ENCODE results near the gene FILIP1. TPM values are rescaled to one million over a fixed set of nuclear protein-coding genes. Genes with fewer than 3 reads are reported as not detected.

The FILIP1 gene
- polyA plus RNA-seq, 1 of the 3 experiments (the other 2 are of a cell fraction) = 0.03 TPM

DNA sequence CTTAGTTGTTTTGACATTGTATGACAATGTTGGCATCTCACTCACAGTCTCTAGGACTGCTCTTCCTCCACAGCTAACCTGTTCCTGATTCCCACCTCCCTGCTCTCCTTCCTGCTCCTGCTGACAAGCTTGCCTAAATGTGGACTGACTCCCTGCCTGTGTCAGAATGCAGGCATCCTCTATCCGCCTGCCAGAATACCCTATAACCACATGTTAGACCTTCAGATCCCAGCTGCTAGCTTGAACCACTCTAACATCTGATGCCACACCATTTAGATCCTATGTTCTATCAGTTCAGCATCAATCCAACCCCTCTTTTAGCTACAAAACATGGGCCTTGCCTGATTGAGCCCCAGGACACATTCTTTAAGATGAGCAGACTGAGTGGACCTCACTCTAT is 12.2 kb downstream of the FILIP1 start (continued):
- TF ChIP-seq, protein P1, sequence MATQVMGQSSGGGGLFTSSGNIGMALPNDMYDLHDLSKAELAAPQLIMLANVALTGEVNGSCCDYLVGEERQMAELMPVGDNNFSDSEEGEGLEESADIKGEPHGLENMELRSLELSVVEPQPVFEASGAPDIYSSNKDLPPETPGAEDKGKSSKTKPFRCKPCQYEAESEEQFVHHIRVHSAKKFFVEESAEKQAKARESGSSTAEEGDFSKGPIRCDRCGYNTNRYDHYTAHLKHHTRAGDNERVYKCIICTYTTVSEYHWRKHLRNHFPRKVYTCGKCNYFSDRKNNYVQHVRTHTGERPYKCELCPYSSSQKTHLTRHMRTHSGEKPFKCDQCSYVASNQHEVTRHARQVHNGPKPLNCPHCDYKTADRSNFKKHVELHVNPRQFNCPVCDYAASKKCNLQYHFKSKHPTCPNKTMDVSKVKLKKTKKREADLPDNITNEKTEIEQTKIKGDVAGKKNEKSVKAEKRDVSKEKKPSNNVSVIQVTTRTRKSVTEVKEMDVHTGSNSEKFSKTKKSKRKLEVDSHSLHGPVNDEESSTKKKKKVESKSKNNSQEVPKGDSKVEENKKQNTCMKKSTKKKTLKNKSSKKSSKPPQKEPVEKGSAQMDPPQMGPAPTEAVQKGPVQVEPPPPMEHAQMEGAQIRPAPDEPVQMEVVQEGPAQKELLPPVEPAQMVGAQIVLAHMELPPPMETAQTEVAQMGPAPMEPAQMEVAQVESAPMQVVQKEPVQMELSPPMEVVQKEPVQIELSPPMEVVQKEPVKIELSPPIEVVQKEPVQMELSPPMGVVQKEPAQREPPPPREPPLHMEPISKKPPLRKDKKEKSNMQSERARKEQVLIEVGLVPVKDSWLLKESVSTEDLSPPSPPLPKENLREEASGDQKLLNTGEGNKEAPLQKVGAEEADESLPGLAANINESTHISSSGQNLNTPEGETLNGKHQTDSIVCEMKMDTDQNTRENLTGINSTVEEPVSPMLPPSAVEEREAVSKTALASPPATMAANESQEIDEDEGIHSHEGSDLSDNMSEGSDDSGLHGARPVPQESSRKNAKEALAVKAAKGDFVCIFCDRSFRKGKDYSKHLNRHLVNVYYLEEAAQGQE (IDR thresholded peaks at IDR 0.05; ENCODE audit: low read depth, low read length) = no peak
- TF ChIP-seq FOXM1 (IDR thresholded peaks at IDR 0.05; ENCODE audit: low read depth) (no peak), RCOR1 (IDR thresholded peaks at IDR 0.05; ENCODE audit: low read length) (no peak)

DNA sequence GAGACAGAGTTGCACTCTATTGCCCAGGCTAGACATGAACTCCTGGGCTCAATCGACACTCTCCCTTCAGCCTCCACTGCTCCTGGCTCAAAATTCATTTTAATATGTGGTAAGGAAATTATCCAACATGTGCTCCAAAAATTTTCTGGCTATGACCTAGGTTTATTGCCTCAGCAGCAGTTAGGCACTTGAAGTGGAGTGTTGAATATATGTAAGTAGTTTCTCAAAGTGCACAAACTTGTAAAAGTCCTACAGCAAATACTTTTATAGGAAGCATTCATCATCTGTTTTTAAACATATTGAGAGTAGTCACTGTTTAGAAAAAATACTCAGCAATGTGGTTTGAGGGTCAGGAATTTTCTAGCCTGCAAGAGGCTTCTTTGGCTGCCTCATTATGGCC is 13.2 kb downstream of the FILIP1 start:
- Histone ChIP-seq H3K9me3 (no peaks in the 10 kb centered on the region), H3F3A (replicated peaks; ENCODE audit: insufficient read depth) (no peaks in the 10 kb centered on the region), H4K20me1 (ENCODE audit: insufficient read depth) (no peaks in the 10 kb centered on the region), H3K9me2 (no peaks in the 10 kb centered on the region), H3K27ac (ENCODE audit: low read depth in 2 of 2, low read length in 1 of 2) (no peak overlapping the region), H3K36me3 (replicated peaks in 1 of 2; ENCODE audit: control insufficient read depth in 1 of 2, insufficient read depth in 2 of 2, low read length in 1 of 2) (no peaks in the 10 kb centered on the region), H3K4me1 (ENCODE audit: control insufficient read depth in 1 of 2, insufficient read depth in 2 of 2, low read depth in 1 of 2, low read length in 1 of 2) (no peaks in the 10 kb centered on the region), H3K4me2 (no peak overlapping the region), H3K79me2 (ENCODE audit: insufficient read depth) (no peaks in the 10 kb centered on the region), H3K4me3 (ENCODE audit: low read depth in 2 of 2, low read length in 1 of 2) (no peak overlapping the region), H3K9ac (no peak overlapping the region), H2AFZ (ENCODE audit: low read depth) (0 out of 2 replicates have a peak overlapping the region, but pooled peaks have one; percentile 8), H3K27me3 (ENCODE audit: insufficient read depth) (no peaks in the 10 kb centered on the region)
- DNase-seq = no peak
- ChIA-PET POLR2A (no interaction called here), CTCF (no interaction called here)
- WGBS (ENCODE audit: low lambda C conversion rate) = 70% methylated on average over 1 of the region's 1 CpG
- TF ChIP-seq RCOR1 (IDR thresholded peaks at IDR 0.05; ENCODE audit: low read length) = no peak

DNA sequence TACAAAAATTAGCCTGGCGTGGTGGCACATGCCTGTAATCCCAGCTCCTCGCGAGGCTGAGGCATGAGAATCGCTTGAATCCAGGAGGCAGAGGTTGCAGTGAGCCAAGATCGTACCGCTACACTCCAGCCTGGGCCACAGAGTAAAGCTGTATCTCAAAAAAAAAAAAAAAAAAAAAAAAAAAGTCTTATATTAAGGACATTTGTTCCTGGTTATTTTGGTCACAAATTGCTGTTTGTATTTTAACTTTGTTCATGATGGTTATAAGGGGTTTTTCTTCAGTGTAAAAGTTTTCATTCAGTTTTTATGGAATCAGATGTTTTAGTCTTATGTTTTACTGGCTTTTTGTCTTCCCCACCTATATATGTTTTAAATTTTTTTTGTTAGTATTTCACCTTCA is 13.9 kb downstream of the FILIP1 start:
- Histone ChIP-seq H3K4me1 (ENCODE audit: control insufficient read depth in 1 of 2, insufficient read depth in 2 of 2, low read depth in 1 of 2, low read length in 1 of 2) (no peaks in the 10 kb centered on the region), H3K79me2 (ENCODE audit: insufficient read depth) (no peaks in the 10 kb centered on the region), H3F3A (replicated peaks; ENCODE audit: insufficient read depth) (no peaks in the 10 kb centered on the region), H3K27ac (ENCODE audit: low read depth in 2 of 2, low read length in 1 of 2) (no peak overlapping the region), H3K27me3 (ENCODE audit: insufficient read depth) (no peaks in the 10 kb centered on the region), H3K36me3 (replicated peaks in 1 of 2; ENCODE audit: control insufficient read depth in 1 of 2, insufficient read depth in 2 of 2, low read length in 1 of 2) (no peaks in the 10 kb centered on the region), H2AFZ (ENCODE audit: low read depth) (no peak overlapping the region), H3K9me2 (no peaks in the 10 kb centered on the region), H3K9me3 (no peaks in the 10 kb centered on the region), H4K20me1 (ENCODE audit: insufficient read depth) (no peaks in the 10 kb centered on the region), H3K4me2 (no peak overlapping the region), H3K4me3 (ENCODE audit: low read depth in 2 of 2, low read length in 1 of 2) (no peak overlapping the region), H3K9ac (no peak overlapping the region)
- no peak for DNase-seq
- ChIA-PET CTCF (no interaction called here), POLR2A (no interaction called here)
- 94% methylated on average over 6 of the region's 6 CpGs for WGBS (ENCODE audit: low lambda C conversion rate)
- TF ChIP-seq TCF12 (IDR thresholded peaks at IDR 0.05) (no peak), GATA2 (CRISPR knock-in tag; IDR thresholded peaks at IDR 0.05) (no peak), SMC3 (IDR thresholded peaks at IDR 0.05; ENCODE audit: low read depth, low read length) (no peak), FOXM1 (IDR thresholded peaks at IDR 0.05; ENCODE audit: low read depth) (no peak), CHD2 (IDR thresholded peaks at IDR 0.05; ENCODE audit: low read length, partially characterized antibody) (no peak), FOXJ3 (CRISPR knock-in tag; IDR thresholded peaks at IDR 0.05) (no peak), RCOR1 (IDR thresholded peaks at IDR 0.05; ENCODE audit: low read length) (no peak), GABPA (IDR thresholded peaks at IDR 0.05; ENCODE audit: low read depth) (no peak), RAD21 (IDR thresholded peaks at IDR 0.05; ENCODE audit: low read length) (no peak), FOSL2 (IDR thresholded peaks at IDR 0.05; ENCODE audit: borderline replicate concordance, low read depth) (no peak), POLR2AphosphoS5 (IDR thresholded peaks at IDR 0.05; ENCODE audit: low read depth, low read length) (no peak), JUND (IDR thresholded peaks at IDR 0.05) (no peak), EP300 (IDR thresholded peaks at IDR 0.05; ENCODE audit: borderline replicate concordance in 1 of 2, low read depth in 1 of 2, low read length in 1 of 2) (no peak), RXRA (IDR thresholded peaks at IDR 0.05; ENCODE audit: borderline replicate concordance, low read depth) (no peak), NFIC (IDR thresholded peaks at IDR 0.05; ENCODE audit: borderline replicate concordance) (no peak)
- TF ChIP-seq, protein P2, sequence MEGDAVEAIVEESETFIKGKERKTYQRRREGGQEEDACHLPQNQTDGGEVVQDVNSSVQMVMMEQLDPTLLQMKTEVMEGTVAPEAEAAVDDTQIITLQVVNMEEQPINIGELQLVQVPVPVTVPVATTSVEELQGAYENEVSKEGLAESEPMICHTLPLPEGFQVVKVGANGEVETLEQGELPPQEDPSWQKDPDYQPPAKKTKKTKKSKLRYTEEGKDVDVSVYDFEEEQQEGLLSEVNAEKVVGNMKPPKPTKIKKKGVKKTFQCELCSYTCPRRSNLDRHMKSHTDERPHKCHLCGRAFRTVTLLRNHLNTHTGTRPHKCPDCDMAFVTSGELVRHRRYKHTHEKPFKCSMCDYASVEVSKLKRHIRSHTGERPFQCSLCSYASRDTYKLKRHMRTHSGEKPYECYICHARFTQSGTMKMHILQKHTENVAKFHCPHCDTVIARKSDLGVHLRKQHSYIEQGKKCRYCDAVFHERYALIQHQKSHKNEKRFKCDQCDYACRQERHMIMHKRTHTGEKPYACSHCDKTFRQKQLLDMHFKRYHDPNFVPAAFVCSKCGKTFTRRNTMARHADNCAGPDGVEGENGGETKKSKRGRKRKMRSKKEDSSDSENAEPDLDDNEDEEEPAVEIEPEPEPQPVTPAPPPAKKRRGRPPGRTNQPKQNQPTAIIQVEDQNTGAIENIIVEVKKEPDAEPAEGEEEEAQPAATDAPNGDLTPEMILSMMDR (IDR thresholded peaks at IDR 0.05) = no peak
- TF ChIP-seq, protein P1 (IDR thresholded peaks at IDR 0.05; ENCODE audit: low read depth, low read length) = no peak
